Esophagus muscularis mucosa (tissue), 4 donors: ENCODE measurements around the gene ERO1B. TPM values are rescaled to one million over a fixed set of nuclear protein-coding genes. Genes with fewer than 3 reads are reported as not detected.

Source experiments
- DNase-seq: peaks from one replicate; pipeline ENCODE4 v3.0.0-alpha.2; 2017; ENCODE audit errors: extremely low spot score
- H3K27ac ChIP-seq, 4 donors: fragments of 200-600 bp; sonication (generic); replicated peaks in 1 of 4; 1 replicate in 3 of 4; 2 replicates in 1 of 4; pipeline ENCODE4 v1.5.1; 2016 to 2019; ENCODE audit warnings: mild to moderate bottlenecking in 1 of 4
- H3K27me3 ChIP-seq, 4 donors: fragments of 200-600 bp; sonication (generic); one replicate each; pipeline versions ENCODE4 v1.5.1 to v1.6.0; 2016 to 2019
- H3K36me3 ChIP-seq, 4 donors: fragments of 200-600 bp; sonication (generic); one replicate each; pipeline ENCODE4 v1.5.1; 2016 to 2019
- H3K4me1 ChIP-seq, 4 donors: fragments of 200-600 bp; sonication (generic); one replicate each; pipeline ENCODE4 v1.5.1; 2016 to 2019
- H3K4me3 ChIP-seq, 4 donors: fragments of 200-600 bp; sonication (generic); 1 replicate in 2 of 4; 2 replicates in 2 of 4; pipeline ENCODE4 v1.5.1; 2016 to 2019; ENCODE audit warnings: mild to moderate bottlenecking in 4 of 4, moderate library complexity in 1 of 4
- H3K9me3 ChIP-seq, 4 donors: fragments of 200-600 bp; sonication (generic); 1 replicate in 3 of 4; 2 replicates in 1 of 4; pipeline ENCODE4 v1.5.1; 2016 to 2019
- EP300 ChIP-seq: sonication (generic); formaldehyde crosslinking; IDR thresholded peaks from one replicate; pipeline ENCODE4 v1.6.1; 2017; ENCODE audit warnings: antibody characterized with exemption
- POLR2A ChIP-seq: fragments of 450-650 bp; IDR thresholded peaks from one replicate; pipeline ENCODE4 v1.6.1; 2017; ENCODE audit warnings: antibody characterized with exemption, moderate library complexity, mild to moderate bottlenecking, low read depth
- POLR2AphosphoS5 ChIP-seq, 2 donors: sonication (generic); formaldehyde crosslinking; IDR thresholded peaks; one replicate each; pipeline ENCODE4 v1.6.1; 2017; ENCODE audit warnings: antibody characterized with exemption in 2 of 2
- WGBS: methylation state at CpG from one replicate; pipeline ENCODE4 v1.1.5; 2018; 5-methylcytosine and 5-hydroxymethylcytosine counted together
- intact Hi-C: fragments of 100-400 bp; cut with DNase I; formaldehyde crosslinking; loops from one replicate; pipeline ENCODE4 v1.15.1; 2023
- total RNA-seq, 4 donors: library from RNA; depleted of rRNA; stranded (reverse); fragments of >200 nt; gene quantifications; one replicate each; pipeline versions ENCODE4 v1.1.0 to v1.2.1, GENCODE V29; 2016
- TF ChIP-seq, protein P1 (sequence below), 3 experiments: fragments of 200-600 bp in 2 of 3; fragments of 450-650 bp in 1 of 3; sonication (generic) in 2 of 3; IDR thresholded peaks; one replicate each; pipeline ENCODE4 v1.5.1; 2017 to 2019; ENCODE audit warnings: antibody characterized with exemption in 3 of 3, mild to moderate bottlenecking in 2 of 3, moderate library complexity in 1 of 3

The ERO1B gene
- total RNA-seq, 4 donors from 2014 or later = 7.0 to 11.2 (median 8.1) TPM

- no peak overlapping the region for H3K27ac ChIP-seq
- 96% methylated on average over 3 of the region's 3 CpGs for WGBS
These were observed 41.1 kb downstream of the ERO1B start for GRCh38 chr1:236240675-236241074.

GRCh38 chr1:236239092-236239585 lies 42.6 kb downstream of the ERO1B start:
- TF ChIP-seq POLR2AphosphoS5 (IDR thresholded peaks at IDR 0.05) (no peak), POLR2A (no peak), EP300 (no peak)
- TF ChIP-seq, protein P1, sequence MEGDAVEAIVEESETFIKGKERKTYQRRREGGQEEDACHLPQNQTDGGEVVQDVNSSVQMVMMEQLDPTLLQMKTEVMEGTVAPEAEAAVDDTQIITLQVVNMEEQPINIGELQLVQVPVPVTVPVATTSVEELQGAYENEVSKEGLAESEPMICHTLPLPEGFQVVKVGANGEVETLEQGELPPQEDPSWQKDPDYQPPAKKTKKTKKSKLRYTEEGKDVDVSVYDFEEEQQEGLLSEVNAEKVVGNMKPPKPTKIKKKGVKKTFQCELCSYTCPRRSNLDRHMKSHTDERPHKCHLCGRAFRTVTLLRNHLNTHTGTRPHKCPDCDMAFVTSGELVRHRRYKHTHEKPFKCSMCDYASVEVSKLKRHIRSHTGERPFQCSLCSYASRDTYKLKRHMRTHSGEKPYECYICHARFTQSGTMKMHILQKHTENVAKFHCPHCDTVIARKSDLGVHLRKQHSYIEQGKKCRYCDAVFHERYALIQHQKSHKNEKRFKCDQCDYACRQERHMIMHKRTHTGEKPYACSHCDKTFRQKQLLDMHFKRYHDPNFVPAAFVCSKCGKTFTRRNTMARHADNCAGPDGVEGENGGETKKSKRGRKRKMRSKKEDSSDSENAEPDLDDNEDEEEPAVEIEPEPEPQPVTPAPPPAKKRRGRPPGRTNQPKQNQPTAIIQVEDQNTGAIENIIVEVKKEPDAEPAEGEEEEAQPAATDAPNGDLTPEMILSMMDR (IDR thresholded peaks at IDR 0.05) = no peak
- Histone ChIP-seq H3K9me3 (no peaks in the 10 kb centered on the region), H3K27ac (no peak overlapping the region), H3K4me3 (no peak overlapping the region), H3K36me3 (peaks cover 0 to 37% (median 4%) of the 10 kb centered on the region in 4 donors), H3K27me3 (no peaks in the 10 kb centered on the region), H3K4me1 (no peaks in the 10 kb centered on the region)
- no peak for DNase-seq
- 62% methylated on average over 1 of the region's 1 CpG for WGBS
- intact Hi-C loops = no loop called here

More at GRCh38 chr1:236240675-236241074, 41.1 kb downstream of the ERO1B start:
- DNase-seq = no peak
- peaks cover 0 to 32% (median 4%) of the 10 kb centered on the region in 4 donors for H3K36me3 ChIP-seq
- no peak overlapping the region for H3K4me3 ChIP-seq
- no peaks in the 10 kb centered on the region for H3K27me3 ChIP-seq
- TF ChIP-seq EP300 = no peak
- TF ChIP-seq POLR2A = no peak
- H3K4me1 ChIP-seq = no peaks in the 10 kb centered on the region
- H3K9me3 ChIP-seq = no peaks in the 10 kb centered on the region
- intact Hi-C loops = no loop called here

- no peaks in the 10 kb centered on the region for H3K4me1 ChIP-seq
- no peaks in the 10 kb centered on the region for H3K9me3 ChIP-seq
- peaks cover 0 to 33% (median 0%) of the 10 kb centered on the region in 4 donors for H3K36me3 ChIP-seq
- intact Hi-C loops = no loop called here
- TF ChIP-seq, protein P1 (IDR thresholded peaks at IDR 0.05) = no peak
- no peak for TF ChIP-seq EP300
- TF ChIP-seq POLR2AphosphoS5 (IDR thresholded peaks at IDR 0.05) = no peak
- TF ChIP-seq POLR2A = no peak
- no peak for DNase-seq
- H3K27ac ChIP-seq = no peak overlapping the region
- WGBS = 84% methylated on average over 3 of the region's 3 CpGs
- H3K4me3 ChIP-seq = no peak overlapping the region
- H3K27me3 ChIP-seq = no peaks in the 10 kb centered on the region
These were observed 46.6 kb downstream of the ERO1B start for GRCh38 chr1:236235116-236235515.

- Histone ChIP-seq H3K36me3 (peaks cover 0 to 43% (median 9%) of the 10 kb centered on the region in 4 donors), H3K9me3 (no peaks in the 10 kb centered on the region), H3K27me3 (no peaks in the 10 kb centered on the region), H3K4me3 (no peak overlapping the region), H3K27ac (no peak overlapping the region), H3K4me1 (no peaks in the 10 kb centered on the region)
- WGBS = 85% methylated on average over 4 of the region's 4 CpGs
- TF ChIP-seq POLR2A (no peak), POLR2AphosphoS5 (IDR thresholded peaks at IDR 0.05) (no peak), EP300 (no peak)
- TF ChIP-seq, protein P1 (IDR thresholded peaks at IDR 0.05) = no peak
- intact Hi-C loops = no loop called here
- DNase-seq = no peak
These were observed 53.3 kb downstream of the ERO1B start for GRCh38 chr1:236228411-236228810.

DNA sequence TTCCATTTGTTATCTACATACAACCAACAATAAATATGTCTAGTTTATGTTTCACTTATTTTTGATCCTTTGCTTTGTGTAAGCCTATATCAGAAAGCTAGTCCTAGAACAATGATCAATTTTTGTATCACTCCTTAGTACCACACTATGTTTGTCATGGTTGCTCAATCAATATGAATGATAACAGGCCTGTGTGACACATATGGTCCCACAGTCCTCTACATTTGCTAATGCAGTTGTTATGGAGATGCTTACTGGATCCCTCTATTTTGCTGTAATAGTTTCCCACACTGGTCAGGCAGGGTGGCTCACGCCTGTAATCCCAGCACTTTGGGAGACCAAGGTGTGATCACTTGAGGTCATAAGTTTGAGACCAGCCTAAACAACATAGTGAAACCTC lies 59.1 kb downstream of the ERO1B start:
- no peaks in the 10 kb centered on the region for H3K9me3 ChIP-seq
- WGBS = 100% methylated on average over 1 of the region's 1 CpG
- no peak for DNase-seq
- H3K27me3 ChIP-seq = no peaks in the 10 kb centered on the region
- no peak overlapping the region for H3K27ac ChIP-seq
- peaks cover 0 to 35% (median 9%) of the 10 kb centered on the region in 4 donors for H3K36me3 ChIP-seq
- no peaks in the 10 kb centered on the region for H3K4me1 ChIP-seq
- no peak overlapping the region for H3K4me3 ChIP-seq
- intact Hi-C loops = no loop called here
- TF ChIP-seq EP300 (no peak), POLR2A (no peak), POLR2AphosphoS5 (IDR thresholded peaks at IDR 0.05) (no peak)
- TF ChIP-seq, protein P1 (IDR thresholded peaks at IDR 0.05) = no peak
